HepG2 (cell line): ENCODE measurements around the gene ISY1. TPM values are rescaled to one million over a fixed set of nuclear protein-coding genes. Genes with fewer than 3 reads are reported as not detected.
A peak's percentile ranks its signal among the peaks of the same experiment; 100 is the strongest.

ENCODE experiments used
- AGO2 ChIP-seq: fragments of 200-400 bp; formaldehyde crosslinking; optimal IDR thresholded peaks from 2 replicates; pipeline ENCODE3; 2017; ENCODE audit warnings: mild to moderate bottlenecking, low read depth, low read length, moderate library complexity
- BRD4 ChIP-seq: sonication (generic); formaldehyde crosslinking; IDR thresholded peaks from 2 replicates; pipeline ENCODE4 v1.4.0; 2020; ENCODE audit warnings: missing genetic modification reagents
- CAMTA2 ChIP-seq: sonication (generic); formaldehyde crosslinking; IDR thresholded peaks from 2 replicates; pipeline ENCODE4 v1.4.0; 2020; ENCODE audit warnings: mild to moderate bottlenecking, missing genetic modification reagents, borderline replicate concordance
- EHMT2 ChIP-seq: fragments of 200-600 bp; sonication (generic); IDR thresholded peaks from 2 replicates; pipeline ENCODE4 v1.7.0; 2017; ENCODE audit warnings: antibody characterized with exemption, low read depth, low read length, borderline replicate concordance
- ELF3 ChIP-seq: IDR thresholded peaks from 2 replicates; pipeline ENCODE4 v1.6.1; 2016; ENCODE audit warnings: missing genetic modification reagents, missing compliant biosample characterization
- GABPB1 ChIP-seq: IDR thresholded peaks from 2 replicates; pipeline ENCODE4 v1.6.1; 2016; ENCODE audit warnings: mild to moderate bottlenecking, missing genetic modification reagents, moderate library complexity, missing compliant biosample characterization
- GMEB2 ChIP-seq: IDR thresholded peaks from 2 replicates; pipeline ENCODE4 v1.6.1; 2016; ENCODE audit warnings: missing biosample characterization, missing genetic modification reagents, low read depth
- JDP2 ChIP-seq: sonication (generic); formaldehyde crosslinking; IDR thresholded peaks from 2 replicates; pipeline ENCODE4 v1.8.1; 2022; ENCODE audit warnings: missing genetic modification reagents, borderline replicate concordance
- KAT7 ChIP-seq: IDR thresholded peaks from 2 replicates; pipeline ENCODE4 v1.6.1; 2018; ENCODE audit warnings: borderline replicate concordance, missing compliant biosample characterization
- KDM3A ChIP-seq: IDR thresholded peaks from 2 replicates; pipeline ENCODE4 v1.6.1; 2018; ENCODE audit warnings: low read depth, missing compliant biosample characterization
- MAFG ChIP-seq: sonication (generic); formaldehyde crosslinking; IDR thresholded peaks from 2 replicates; pipeline ENCODE4 v1.5.1; 2020; ENCODE audit warnings: mild to moderate bottlenecking, missing genetic modification reagents
- MXD4 ChIP-seq: IDR thresholded peaks from 2 replicates; pipeline ENCODE4 v1.6.1; 2016; ENCODE audit warnings: mild to moderate bottlenecking, missing biosample characterization, missing genetic modification reagents
- PTBP1 ChIP-seq: fragments of 200-400 bp; formaldehyde crosslinking; IDR thresholded peaks from 2 replicates; pipeline ENCODE4 v1.6.1; 2018; ENCODE audit warnings: low read length, low read depth; ENCODE audit not compliant: poor library complexity, severe bottlenecking
- REL ChIP-seq: sonication (generic); formaldehyde crosslinking; conservative IDR thresholded peaks from 2 replicates; pipeline ENCODE4 v1.8.0; 2022; ENCODE audit warnings: mild to moderate bottlenecking, missing genetic modification reagents, moderate library complexity
- SALL2 ChIP-seq: sonication (generic); formaldehyde crosslinking; IDR thresholded peaks from 2 replicates; pipeline ENCODE4 v1.8.1; 2023; ENCODE audit warnings: mild to moderate bottlenecking, missing genetic modification reagents, inconsistent platforms
- SMARCC2 ChIP-seq: fragments of 450-650 bp; IDR thresholded peaks from 2 replicates; pipeline ENCODE4 v1.6.1; 2017; ENCODE audit warnings: antibody characterized with exemption, mild to moderate bottlenecking
- TEAD3 ChIP-seq: optimal IDR thresholded peaks from 2 replicates; pipeline ENCODE3; 2016; ENCODE audit warnings: borderline replicate concordance
- ZFP36L1 ChIP-seq: sonication (generic); formaldehyde crosslinking; IDR thresholded peaks from 2 replicates; pipeline ENCODE4 v1.8.0; 2022; ENCODE audit warnings: mild to moderate bottlenecking, missing genetic modification reagents, moderate library complexity
- ZNF260 ChIP-seq: sonication (generic); formaldehyde crosslinking; IDR thresholded peaks from 2 replicates; pipeline ENCODE4 v1.4.0; 2020; ENCODE audit warnings: missing genetic modification reagents, low read depth, mild to moderate bottlenecking, borderline replicate concordance
- ZNF354B ChIP-seq: sonication (generic); formaldehyde crosslinking; IDR thresholded peaks from 2 replicates; pipeline ENCODE4 v1.8.0; 2022; ENCODE audit warnings: mild to moderate bottlenecking, missing genetic modification reagents
- ZNF430 ChIP-seq: sonication (generic); formaldehyde crosslinking; IDR thresholded peaks from 2 replicates; pipeline ENCODE4 v1.9.0; 2021; ENCODE audit warnings: mild to moderate bottlenecking, missing genetic modification reagents
- ZNF546 ChIP-seq: sonication (generic); formaldehyde crosslinking; conservative IDR thresholded peaks from 2 replicates; pipeline ENCODE4 v1.8.1; 2023; ENCODE audit warnings: mild to moderate bottlenecking, missing genetic modification reagents
- ZNF629 ChIP-seq: sonication (generic); formaldehyde crosslinking; conservative IDR thresholded peaks from 2 replicates; pipeline ENCODE4 v1.5.0; 2020; ENCODE audit warnings: missing genetic modification reagents
- ZSCAN5A ChIP-seq: sonication (generic); formaldehyde crosslinking; IDR thresholded peaks from 2 replicates; pipeline ENCODE4 v1.8.0; 2022; ENCODE audit warnings: mild to moderate bottlenecking, missing genetic modification reagents, borderline replicate concordance
- polyA plus RNA-seq, 8 experiments: library from polyadenylated mRNA; depleted of rRNA in 3 of 8; stranded (reverse) in 7 of 8; unstranded in 1 of 8; fragments of >200 nt; fragmentation: Illumina TruSeq in 4 of 8; extraction: Trizol in 4 of 8; gene quantifications; 2 replicates each; pipeline versions ENCODE4 v1.2.1 to v1.2.3, GENCODE V29; 2011 to 2016; ENCODE audit warnings: low read depth in 4 of 8, missing spikeins in 1 of 8, mixed read lengths in 1 of 8; ENCODE audit not compliant: insufficient read depth in 1 of 8
- total RNA-seq, 5 experiments: library from RNA; depleted of rRNA; stranded (reverse); fragments of >200 nt; fragmentation: Illumina TruSeq; extraction: Trizol; gene quantifications; 2 replicates each; pipeline ENCODE4 v1.2.3, GENCODE V29; 2016; ENCODE audit warnings: low read depth in 1 of 5
- TF ChIP-seq, protein P1 (sequence below): sonication (generic); formaldehyde crosslinking; IDR thresholded peaks from 2 replicates; pipeline ENCODE4 v1.4.0; 2020; ENCODE audit warnings: mild to moderate bottlenecking, missing genetic modification reagents
- TF ChIP-seq, protein P2 (sequence below): sonication (generic); formaldehyde crosslinking; IDR thresholded peaks from 2 replicates; pipeline ENCODE4 v1.8.0; 2022; ENCODE audit warnings: mild to moderate bottlenecking, missing genetic modification reagents, moderate library complexity
- TF ChIP-seq, protein P3 (sequence below): sonication (generic); formaldehyde crosslinking; conservative IDR thresholded peaks from 2 replicates; pipeline ENCODE4 v1.4.0; 2020; ENCODE audit warnings: missing genetic modification reagents

Gene ISY1
- total and polyA plus RNA-seq, 2 of the 13 experiments (the other 11 are each of a cell fraction or from before 2014, with no cell fraction given), result 21.0 to 39.1 TPM

GRCh38 chr3:129123314-129124060, 37.4 kb downstream of the ISY1 start (continued):
- no peak for TF ChIP-seq AGO2
- TF ChIP-seq, protein P1, sequence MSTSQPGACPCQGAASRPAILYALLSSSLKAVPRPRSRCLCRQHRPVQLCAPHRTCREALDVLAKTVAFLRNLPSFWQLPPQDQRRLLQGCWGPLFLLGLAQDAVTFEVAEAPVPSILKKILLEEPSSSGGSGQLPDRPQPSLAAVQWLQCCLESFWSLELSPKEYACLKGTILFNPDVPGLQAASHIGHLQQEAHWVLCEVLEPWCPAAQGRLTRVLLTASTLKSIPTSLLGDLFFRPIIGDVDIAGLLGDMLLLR (CRISPR knock-in tag), result no peak
- TF ChIP-seq ZFP36L1 (CRISPR knock-in tag), result no peak
- no peak for TF ChIP-seq ZNF260 (CRISPR knock-in tag)
- no peak for TF ChIP-seq SMARCC2
- no peak for TF ChIP-seq ZNF354B (CRISPR knock-in tag)
- peak; percentile 66 for TF ChIP-seq TEAD3 (CRISPR knock-in tag)
- TF ChIP-seq ZNF430 (CRISPR knock-in tag), result no peak
- no peak for TF ChIP-seq GMEB2
- no peak for TF ChIP-seq MXD4
- TF ChIP-seq CAMTA2 (CRISPR knock-in tag), result no peak
- TF ChIP-seq ZSCAN5A (CRISPR knock-in tag), result no peak
- no peak for TF ChIP-seq KAT7 (CRISPR knock-in tag)
- no peak for TF ChIP-seq MAFG (CRISPR knock-in tag)
- no peak for TF ChIP-seq REL
- peak; percentile 47; the same call in 1 of the 2 replicates for TF ChIP-seq ZNF629 (CRISPR knock-in tag)
- no peak for TF ChIP-seq PTBP1
- TF ChIP-seq GABPB1, result peak; percentile 9; the same call in 1 of the 2 replicates
- no peak for TF ChIP-seq KDM3A
- TF ChIP-seq EHMT2, result no peak
- TF ChIP-seq JDP2, result no peak
- TF ChIP-seq ELF3, result peak; percentile 57; the same call in 1 of the 2 replicates
- TF ChIP-seq, protein P2, sequence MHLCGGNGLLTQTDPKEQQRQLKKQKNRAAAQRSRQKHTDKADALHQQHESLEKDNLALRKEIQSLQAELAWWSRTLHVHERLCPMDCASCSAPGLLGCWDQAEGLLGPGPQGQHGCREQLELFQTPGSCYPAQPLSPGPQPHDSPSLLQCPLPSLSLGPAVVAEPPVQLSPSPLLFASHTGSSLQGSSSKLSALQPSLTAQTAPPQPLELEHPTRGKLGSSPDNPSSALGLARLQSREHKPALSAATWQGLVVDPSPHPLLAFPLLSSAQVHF (CRISPR knock-in tag), result no peak
- TF ChIP-seq SALL2 (CRISPR knock-in tag), result no peak
- no peak for TF ChIP-seq ZNF546 (CRISPR knock-in tag)
- peak; percentile 21; the same call in 1 of the 2 replicates for TF ChIP-seq BRD4 (CRISPR knock-in tag)
- TF ChIP-seq, protein P3, sequence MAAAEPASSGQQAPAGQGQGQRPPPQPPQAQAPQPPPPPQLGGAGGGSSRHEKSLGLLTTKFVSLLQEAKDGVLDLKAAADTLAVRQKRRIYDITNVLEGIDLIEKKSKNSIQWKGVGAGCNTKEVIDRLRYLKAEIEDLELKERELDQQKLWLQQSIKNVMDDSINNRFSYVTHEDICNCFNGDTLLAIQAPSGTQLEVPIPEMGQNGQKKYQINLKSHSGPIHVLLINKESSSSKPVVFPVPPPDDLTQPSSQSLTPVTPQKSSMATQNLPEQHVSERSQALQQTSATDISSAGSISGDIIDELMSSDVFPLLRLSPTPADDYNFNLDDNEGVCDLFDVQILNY (CRISPR knock-in tag), result no peak
